NOMO-1 (cell line): ENCODE results near the gene RFC3.

Experiments used
- DNase-seq, 2 experiments: peaks; one replicate each; lab custom pipeline; 2025; ENCODE audit not compliant: unreplicated experiment in 2 of 2; lab: John Stamatoyannopoulos, UW

RFC3 gene

DNA sequence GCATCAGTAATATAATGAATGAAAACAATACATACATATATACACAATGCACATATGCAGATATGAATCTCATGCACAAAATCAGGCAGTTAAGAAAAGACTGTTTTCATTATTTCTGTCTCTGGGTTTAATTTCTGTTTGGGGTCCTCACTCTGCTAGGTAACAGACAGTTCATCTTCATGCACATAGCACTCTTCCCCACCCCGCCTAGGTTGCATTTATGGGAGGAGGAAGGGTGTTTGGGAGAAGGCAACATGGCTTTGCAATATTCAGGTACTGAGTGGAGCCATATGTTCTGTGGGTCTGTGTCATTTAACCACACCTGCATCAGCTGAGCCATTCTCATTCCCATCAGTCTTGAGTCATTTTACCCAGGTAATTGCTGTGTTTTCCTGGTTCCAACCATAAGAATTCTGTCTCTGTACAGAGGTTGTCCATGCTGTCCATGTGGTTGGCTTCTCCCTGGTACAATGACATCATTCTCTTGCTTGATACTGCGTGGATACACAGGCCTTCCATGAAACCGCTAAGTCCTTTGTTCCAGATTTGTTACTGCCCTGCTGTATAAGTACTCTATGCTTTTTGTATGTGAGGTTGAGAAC lies 45.3 kb downstream of the RFC3 start:
- no peak for DNase-seq

DNA sequence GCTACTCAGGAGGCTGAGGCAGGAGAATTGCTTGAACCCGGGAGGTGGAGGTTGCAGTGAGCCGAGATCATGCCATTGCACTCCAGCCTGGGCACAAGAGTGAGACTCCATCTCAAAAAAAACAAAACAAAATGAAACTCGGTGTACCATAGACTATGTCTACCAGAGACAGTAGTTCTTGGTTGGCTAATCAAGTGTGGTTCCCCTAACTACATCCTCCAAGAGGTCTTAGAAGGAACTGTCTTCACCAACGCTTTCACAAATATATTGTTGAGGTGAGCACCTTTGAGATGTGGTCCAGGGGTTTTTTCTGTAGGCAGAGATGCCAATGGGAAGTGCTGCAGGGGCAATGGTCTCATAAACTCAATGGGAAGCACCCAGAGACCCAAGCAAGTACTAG lies 48.0 kb downstream of the RFC3 start:
- no peak for DNase-seq

DNA sequence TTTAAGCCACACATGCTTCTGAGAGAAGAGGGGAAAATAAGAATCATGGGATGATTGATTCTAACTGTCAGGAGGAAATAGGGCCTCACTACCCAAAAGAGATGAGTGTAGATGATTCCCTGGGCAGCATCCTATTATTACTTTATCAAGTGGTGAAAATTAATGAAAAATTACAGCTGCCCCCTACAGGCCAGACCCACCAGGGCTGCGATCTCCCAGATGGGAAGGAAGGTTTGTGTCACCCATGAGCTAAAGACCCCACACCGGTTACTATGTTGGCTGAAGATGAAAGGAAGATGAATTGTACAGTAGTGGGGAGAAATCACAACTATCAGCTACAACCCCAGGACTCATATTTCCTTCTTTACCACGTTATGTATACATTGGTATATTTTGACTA lies 49.5 kb downstream of the RFC3 start:
- DNase-seq: no peak

DNA sequence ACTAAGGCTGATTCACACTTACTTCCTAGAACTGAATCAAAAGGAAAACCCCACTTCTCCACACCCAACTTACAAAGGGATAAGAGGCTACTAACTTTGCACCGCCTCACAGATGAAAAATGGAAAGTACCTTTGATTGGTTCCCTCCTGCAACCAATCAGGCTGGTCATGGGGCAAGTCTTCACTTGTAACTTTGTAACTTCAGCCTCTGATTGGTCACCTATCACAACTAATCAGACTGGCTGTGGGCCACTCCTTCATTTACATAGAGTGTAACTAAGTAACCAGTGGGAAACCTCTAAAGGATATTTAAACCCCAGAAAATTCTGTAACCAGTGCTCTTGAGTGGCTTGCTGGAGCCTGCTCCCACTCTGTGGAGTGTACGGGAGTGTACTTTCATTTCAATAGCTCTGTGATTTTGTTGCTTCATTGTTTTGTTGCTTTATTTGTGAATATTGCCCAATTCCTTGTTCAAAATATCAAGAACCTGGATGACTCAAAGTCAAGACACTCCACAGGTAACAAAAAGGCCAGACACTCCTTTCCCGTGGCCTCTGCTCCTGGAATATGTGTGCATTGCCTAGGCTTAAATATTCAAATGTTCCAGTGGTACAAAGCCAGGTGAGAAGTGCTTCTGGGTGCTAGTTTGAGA lies 50.5 kb downstream of the RFC3 start:
- no peak for DNase-seq

DNA sequence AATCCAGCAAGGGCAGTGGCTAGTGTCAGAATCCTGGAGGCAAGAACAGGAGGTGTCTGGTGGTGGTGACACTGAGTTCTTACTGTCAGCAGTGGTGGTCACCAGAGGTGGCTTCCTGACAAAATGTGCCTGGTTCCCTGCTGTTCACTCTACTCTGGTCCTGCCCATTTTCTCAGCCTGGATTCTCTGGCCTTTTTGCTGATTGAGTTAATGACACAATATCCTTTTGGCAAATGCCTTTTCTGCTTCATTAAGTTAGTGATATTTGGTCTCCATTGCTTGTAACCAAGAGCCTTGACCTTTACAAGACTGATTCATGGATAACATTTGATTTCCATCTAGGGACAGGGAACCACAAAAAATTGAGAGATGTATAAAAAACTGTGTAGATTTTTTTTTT lies 51.1 kb downstream of the RFC3 start:
- no peak for DNase-seq

DNA sequence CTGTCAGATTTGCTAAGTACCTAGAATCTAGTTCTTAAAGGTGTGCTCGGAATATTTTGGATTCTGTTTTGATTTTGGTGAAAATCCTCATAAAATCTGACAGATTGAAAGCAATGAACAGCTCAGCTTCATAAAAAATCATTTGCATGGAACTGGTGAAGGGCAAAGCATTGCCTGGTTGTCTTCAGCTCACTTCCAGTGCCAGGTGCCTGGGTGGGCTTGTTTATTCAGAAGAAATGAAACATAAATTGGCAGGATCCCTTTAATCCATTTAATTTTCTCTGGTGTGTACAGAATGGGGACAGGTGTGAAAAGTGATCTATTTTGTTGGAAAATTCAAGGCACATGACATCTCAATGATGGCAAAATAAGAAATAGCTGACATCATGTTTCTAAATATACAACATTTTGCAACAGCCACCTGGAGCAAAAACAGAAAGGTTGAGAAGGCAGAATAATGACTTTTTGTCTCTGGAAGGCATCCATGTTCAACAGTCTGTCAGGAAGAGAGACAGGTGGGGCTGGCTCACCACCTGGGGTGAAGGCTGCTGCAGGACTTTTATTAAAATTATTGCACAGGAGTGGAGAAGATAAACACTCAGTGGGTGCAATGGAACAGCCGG lies 52.2 kb downstream of the RFC3 start:
- DNase-seq: no peak

DNA sequence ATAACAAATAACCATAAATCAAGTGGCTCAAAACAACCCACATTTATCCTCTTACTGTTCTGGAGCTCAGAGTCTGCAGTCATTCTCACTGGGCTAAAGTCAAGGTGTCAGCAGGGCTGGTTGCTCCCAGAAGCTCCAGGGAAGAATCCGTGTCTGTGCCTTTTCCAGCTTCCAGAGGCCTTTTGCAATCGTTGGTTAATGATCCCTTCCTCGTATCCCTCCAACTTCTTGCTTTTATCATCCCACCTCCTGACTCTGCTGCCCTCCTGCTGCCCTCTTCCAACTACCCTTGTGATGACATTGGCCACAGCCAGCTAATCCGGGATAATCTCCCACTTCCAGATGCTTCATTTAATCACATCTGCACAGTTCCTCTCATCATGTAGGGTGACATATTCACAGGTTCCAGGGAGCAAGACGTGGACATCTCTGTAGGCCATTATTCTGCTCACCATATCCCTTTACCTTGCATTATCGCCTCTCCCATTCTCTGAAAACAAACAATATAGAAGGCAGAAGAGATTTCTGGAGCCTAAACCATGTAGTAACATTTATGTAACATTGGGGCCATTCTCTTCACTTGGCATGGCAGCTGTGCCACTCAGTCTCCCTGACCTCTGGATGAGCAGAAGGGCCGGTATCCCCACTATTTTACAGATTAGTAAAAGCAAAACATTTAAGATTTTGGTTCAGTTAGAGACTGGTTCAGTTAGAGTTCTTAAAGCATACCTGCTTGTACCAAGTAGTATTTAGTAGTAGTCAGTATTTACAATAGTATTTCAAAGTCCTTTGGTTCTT lies 53.5 kb downstream of the RFC3 start:
- no peak for DNase-seq

DNA sequence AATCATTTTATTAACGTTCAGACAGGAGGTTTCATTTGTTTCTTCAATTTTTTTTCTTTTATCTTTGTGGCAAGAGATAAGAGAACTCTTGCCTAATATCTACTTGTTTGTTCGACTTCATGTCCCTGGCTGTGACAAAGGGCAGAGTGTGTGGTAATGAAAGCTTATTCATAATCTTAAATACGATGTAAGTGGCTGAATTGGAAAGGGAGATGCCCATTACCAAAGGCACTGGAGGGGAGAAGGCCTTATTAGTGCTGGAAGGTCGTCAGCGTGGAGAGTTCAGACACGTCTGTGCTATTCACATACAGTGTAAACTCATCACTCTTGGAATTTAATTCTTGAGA lies 54.0 kb downstream of the RFC3 start:
- no peak for DNase-seq

DNA sequence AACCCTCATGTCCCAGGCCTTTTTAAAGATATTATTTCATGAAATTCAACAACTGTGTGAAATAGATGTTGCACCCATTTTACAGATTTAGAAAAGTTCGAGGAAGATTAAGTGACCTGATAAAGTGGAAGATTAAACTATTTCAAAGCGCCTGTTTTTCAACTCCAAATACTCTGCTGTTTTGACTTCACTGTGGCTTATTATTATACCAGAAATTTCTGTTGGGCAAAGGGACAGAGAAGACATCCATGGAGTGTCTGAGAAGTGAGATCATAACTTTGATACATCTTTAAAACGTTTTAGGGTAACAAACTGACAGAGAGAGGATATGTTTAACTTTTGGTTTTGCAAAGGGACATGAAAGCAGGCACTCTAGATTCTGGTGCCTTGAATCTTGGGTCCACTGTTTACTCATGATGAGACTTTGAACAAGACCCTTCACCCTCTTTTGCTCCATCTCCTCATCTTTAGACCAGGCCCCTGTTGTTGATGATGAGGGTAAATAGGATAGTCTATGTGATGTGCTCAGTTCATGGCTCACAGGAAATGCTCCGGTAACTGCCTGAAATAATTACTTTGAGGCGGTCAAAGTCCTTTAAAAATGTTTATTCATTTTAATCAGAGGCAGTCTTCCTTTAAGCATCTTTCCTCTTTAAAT lies 55.4 kb downstream of the RFC3 start:
- DNase-seq: no peak

DNA sequence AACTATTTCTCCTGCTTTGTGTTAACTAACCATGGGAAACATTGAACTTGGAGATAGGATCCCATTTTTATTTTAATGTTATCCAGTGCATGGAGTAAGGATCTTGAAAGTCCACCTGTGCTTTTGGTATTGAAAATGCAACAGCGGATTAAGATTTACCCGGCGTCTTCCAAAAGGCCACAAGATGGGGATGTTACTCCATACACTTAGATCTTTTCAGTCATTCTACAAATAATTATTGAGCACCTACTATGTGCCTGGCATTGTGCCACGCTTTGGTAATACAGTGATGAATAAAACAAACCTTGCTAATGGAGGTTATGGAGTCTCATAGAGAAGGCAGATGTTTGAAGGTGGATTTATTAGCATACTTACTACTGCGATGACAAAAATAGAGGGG lies 56.9 kb downstream of the RFC3 start:
- no peak for DNase-seq

DNA sequence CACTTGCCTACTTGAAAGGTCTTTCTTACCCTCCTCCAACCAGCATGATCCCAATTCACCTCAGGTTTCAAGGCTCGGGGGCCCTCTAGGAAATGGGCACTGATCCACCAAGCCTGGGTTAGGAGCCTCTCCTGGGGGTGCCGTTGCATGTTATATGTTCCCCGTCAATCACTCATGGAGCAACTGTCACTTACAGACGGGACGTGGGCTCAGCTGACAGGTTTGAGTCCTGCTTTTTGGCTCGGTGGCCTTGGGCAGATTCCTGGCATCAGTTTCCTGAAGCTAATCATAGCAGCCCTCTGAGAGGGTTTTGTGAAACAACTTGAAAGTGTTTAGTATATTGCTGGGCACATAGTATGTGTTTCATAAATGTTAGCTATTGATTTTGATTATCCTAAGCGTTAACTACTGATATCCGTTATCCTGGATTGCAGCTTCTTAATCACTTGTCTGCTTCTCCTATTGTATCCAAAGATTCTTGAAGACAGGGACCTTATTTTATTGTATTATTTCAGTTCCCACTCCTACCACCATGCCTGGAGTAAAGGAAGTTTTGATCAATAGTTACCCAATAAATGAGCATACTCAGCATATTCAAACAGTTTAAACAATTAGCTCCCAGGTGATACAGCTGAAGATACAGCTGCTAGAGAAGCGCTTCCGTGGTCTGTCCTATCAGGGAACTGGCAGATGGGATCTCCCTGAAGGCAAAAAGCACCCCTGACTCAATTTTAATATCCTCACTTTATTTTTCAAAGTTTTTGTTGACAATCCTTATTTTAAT lies 57.9 kb downstream of the RFC3 start:
- no peak for DNase-seq

DNA sequence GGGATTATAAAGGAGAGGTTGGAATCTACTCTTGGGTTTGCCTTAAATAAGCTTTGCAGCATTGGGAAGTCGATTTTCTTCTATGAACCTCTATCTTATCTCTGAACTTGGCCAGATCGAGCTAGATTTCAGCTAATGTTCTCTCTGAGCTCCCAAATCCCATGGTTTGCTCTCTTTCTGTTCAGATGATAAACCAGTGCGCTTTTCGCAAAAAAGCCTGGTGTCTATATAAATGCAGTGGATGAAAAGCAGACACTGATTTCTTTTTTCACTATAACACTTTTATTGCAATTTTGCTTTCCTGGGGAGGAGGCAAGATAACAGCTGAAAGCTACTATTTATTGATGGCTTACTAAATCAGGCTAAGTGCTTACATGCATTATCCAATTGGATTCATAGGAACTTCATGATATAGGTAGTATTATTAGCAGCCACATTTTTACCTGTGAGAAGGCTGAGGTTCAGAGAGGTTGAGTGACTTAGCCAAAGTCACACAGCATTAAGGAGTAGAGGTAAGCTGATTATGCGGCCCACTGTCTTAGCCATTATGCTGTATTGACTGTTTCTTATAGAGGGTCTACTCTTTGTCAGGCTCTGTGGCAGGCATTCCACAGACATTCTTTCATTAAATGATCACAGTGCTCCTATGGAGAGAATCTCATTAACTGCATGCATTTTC lies 58.9 kb downstream of the RFC3 start:
- no peak for DNase-seq

DNA sequence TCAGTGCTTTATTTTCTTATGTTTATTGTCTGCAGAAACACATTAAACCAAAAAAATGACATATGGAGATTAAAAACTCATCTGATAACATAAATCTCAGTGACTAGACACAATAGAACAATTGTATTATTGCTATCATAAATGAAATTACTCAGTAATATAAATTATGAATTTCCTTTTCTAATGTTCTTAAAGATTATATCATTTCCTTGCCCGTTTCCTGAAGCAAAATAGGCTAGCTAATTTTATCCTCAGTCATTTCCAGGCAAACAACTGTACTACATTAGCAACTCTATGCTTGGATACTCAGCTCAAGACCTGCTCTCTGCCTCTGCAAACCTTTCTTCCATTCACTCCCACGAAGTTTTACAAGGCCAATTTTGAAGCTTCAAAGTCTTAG lies 61.2 kb downstream of the RFC3 start:
- no peak for DNase-seq

DNA sequence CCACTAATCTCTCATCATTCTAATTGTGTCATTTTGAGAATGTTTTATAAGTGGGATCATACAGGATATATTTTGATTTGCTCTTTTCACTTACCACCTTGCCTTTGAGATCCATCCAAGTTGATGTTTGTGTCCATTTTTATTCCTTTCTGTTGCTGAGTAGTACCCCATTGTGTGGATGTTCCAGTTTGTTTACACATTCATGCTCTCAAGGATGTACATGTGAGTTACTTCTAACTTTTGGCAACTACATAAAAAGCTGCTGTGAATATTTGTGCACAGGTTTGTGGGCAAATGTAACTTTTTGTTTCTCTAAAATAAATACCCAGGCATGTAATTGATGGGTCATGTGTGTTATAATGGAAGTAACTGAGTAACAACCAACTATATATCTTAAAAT lies 64.9 kb downstream of the RFC3 start:
- DNase-seq: no peak

DNA sequence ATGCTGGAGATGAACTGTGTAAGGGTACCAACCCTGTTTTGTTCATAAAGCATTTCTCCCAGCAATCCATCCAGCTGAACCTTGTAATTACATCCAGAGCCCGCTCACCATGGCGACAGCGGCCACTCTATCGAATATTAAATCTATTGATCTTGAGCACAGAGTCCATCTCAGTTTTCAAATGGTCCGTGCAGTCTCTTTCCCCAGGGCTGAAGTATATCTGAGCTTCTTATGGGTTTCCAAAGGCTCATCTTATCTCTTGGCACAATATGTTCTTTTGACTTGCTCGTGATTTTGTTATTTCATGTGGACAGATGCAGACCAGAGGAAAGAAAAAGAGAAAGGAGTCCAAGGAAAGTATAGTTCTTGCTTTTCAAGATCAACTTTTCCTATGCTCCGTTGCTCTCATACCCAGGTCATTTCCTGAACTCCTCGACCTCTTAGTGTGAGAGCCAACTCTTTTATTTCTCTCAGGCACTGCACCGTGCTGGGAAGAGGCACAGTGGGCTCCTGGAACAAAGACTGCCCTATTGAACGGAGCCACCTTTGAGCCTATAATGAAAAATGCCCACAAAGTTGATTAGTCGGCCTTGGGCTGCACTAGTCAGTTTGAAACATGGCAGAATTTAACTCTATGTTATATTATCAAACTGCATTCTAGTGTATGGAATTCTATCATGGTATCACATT lies 66.7 kb downstream of the RFC3 start:
- no peak for DNase-seq
